ENCODE measurements around the gene CD53.

CD53 gene

GRCh38 chr1:110897681-110898080 is 24.7 kb downstream of the CD53 start:
- H3K27me3 ChIP-seq (ENCODE audit: control insufficient read depth in 1 of 2, insufficient read depth in 1 of 2, low read length in 2 of 2) = no peaks in the 10 kb centered on the region
- H2AK5ac ChIP-seq (ENCODE audit: low read length, severe bottlenecking) = no peak overlapping the region
- no peak overlapping the region for H2BK120ac ChIP-seq (ENCODE audit: low read depth, low read length)
- H2AFZ ChIP-seq (ENCODE audit: low read depth, low read length) = no peak overlapping the region
- no peaks in the 10 kb centered on the region for H3K9me3 ChIP-seq (ENCODE audit: control insufficient read depth, low read length)
- no peak overlapping the region for H3K23ac ChIP-seq (ENCODE audit: low read length in 2 of 2)
- no peaks in the 10 kb centered on the region for H3K36me3 ChIP-seq (ENCODE audit: control insufficient read depth in 1 of 2, insufficient read depth in 2 of 2, low read depth in 1 of 2, low read length in 2 of 2)
- H3K4me3 ChIP-seq (ENCODE audit: insufficient read depth in 1 of 2, low read depth in 1 of 2, low read length in 2 of 2) = no peak overlapping the region
- no peak overlapping the region for H3K4ac ChIP-seq (ENCODE audit: low read depth in 1 of 2, low read length in 2 of 2)
- no peak overlapping the region for H2BK5ac ChIP-seq (ENCODE audit: low read depth, low read length, poor library complexity, severe bottlenecking)
- 92% methylated on average over 2 of the region's 2 CpGs for WGBS
- H4K8ac ChIP-seq (ENCODE audit: low read length) = no peak overlapping the region
- H2BK15ac ChIP-seq (ENCODE audit: low read depth, poor library complexity, severe bottlenecking) = no peak overlapping the region
- no peak overlapping the region for H3K4me2 ChIP-seq (ENCODE audit: low read length, poor library complexity, severe bottlenecking)
- no peak overlapping the region for H4K91ac ChIP-seq (ENCODE audit: low read length)
- no peak overlapping the region for H3K18ac ChIP-seq (ENCODE audit: low read depth in 1 of 2, low read length in 2 of 2)
- no peak overlapping the region for H3K14ac ChIP-seq (ENCODE audit: low read length in 2 of 2)
- H3K27ac ChIP-seq (ENCODE audit: low read length, poor library complexity, severe bottlenecking) = no peak overlapping the region
- no peak overlapping the region for H2BK12ac ChIP-seq (ENCODE audit: low read length in 2 of 2)
- no peak for DNase-seq
- no peak overlapping the region for H3K9ac ChIP-seq (ENCODE audit: low read length)
- no peaks in the 10 kb centered on the region for H3K79me1 ChIP-seq (replicated peaks; ENCODE audit: low read length, poor library complexity, severe bottlenecking)
- H3K4me1 ChIP-seq (ENCODE audit: control insufficient read depth, insufficient read depth, low read depth, low read length) = no peaks in the 10 kb centered on the region

DNA sequence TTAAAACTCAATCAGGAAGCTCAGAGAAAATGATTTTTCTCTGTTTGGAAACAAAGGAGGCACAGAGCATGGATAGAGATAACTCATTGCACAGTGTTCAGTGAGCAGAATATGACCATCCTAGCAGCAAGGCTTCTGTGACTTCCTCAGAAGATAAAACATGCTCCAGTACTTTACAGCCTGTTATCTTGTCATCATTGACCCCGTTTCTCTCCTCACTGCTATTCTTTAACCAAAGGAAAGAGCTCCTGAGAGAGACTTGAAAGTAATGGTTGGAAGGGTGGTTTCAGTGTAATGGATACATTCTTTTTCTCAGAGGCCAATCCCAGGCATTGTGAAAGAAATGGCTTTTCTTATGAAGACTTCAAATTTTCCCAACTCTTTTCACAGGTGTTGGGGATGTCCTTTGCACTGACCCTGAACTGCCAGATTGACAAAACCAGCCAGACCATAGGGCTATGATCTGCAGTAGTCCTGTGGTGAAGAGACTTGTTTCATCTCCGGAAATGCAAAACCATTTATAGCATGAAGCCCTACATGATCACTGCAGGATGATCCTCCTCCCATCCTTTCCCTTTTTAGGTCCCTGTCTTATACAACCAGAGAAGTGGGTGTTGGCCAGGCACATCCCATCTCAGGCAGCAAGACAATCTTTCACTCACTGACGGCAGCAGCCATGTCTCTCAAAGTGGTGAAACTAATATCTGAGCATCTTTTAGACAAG is 25.9 kb downstream of the CD53 start:
- Histone ChIP-seq H4K8ac (ENCODE audit: low read length) (no peak overlapping the region), H2AK5ac (ENCODE audit: low read length, severe bottlenecking) (no peak overlapping the region), H3K79me1 (replicated peaks; ENCODE audit: low read length, poor library complexity, severe bottlenecking) (no peaks in the 10 kb centered on the region), H3K9ac (ENCODE audit: low read length) (no peak overlapping the region), H3K23ac (ENCODE audit: low read length in 2 of 2) (no peak overlapping the region), H3K14ac (ENCODE audit: low read length in 2 of 2) (no peak overlapping the region), H3K4ac (ENCODE audit: low read depth in 1 of 2, low read length in 2 of 2) (no peak overlapping the region), H3K27me3 (ENCODE audit: control insufficient read depth in 1 of 2, insufficient read depth in 1 of 2, low read length in 2 of 2) (no peaks in the 10 kb centered on the region), H3K4me2 (ENCODE audit: low read length, poor library complexity, severe bottlenecking) (no peak overlapping the region), H3K9me3 (ENCODE audit: control insufficient read depth, low read length) (no peaks in the 10 kb centered on the region), H3K4me3 (ENCODE audit: insufficient read depth in 1 of 2, low read depth in 1 of 2, low read length in 2 of 2) (no peak overlapping the region), H4K91ac (ENCODE audit: low read length) (no peak overlapping the region), H3K18ac (ENCODE audit: low read depth in 1 of 2, low read length in 2 of 2) (no peak overlapping the region), H2AFZ (ENCODE audit: low read depth, low read length) (no peak overlapping the region), H3K4me1 (ENCODE audit: control insufficient read depth, insufficient read depth, low read depth, low read length) (no peaks in the 10 kb centered on the region), H3K27ac (ENCODE audit: low read length, poor library complexity, severe bottlenecking) (no peak overlapping the region), H2BK15ac (ENCODE audit: low read depth, poor library complexity, severe bottlenecking) (no peak overlapping the region), H3K36me3 (ENCODE audit: control insufficient read depth in 1 of 2, insufficient read depth in 2 of 2, low read depth in 1 of 2, low read length in 2 of 2) (no peaks in the 10 kb centered on the region), H2BK5ac (ENCODE audit: low read depth, low read length, poor library complexity, severe bottlenecking) (no peak overlapping the region), H2BK120ac (ENCODE audit: low read depth, low read length) (no peak overlapping the region), H2BK12ac (ENCODE audit: low read length in 2 of 2) (no peak overlapping the region)
- no peak for DNase-seq
- 83% methylated on average over 2 of the region's 3 CpGs for WGBS

GRCh38 chr1:110899458-110899843 is 26.5 kb downstream of the CD53 start:
- no peak overlapping the region for H4K8ac ChIP-seq (ENCODE audit: low read length)

GRCh38 chr1:110902820-110903463 is 30.0 kb downstream of the CD53 start:
- no peak overlapping the region for H4K91ac ChIP-seq (ENCODE audit: low read length)
- 75% methylated on average over 5 of the region's 6 CpGs for WGBS
- H3K4me3 ChIP-seq (ENCODE audit: insufficient read depth in 1 of 2, low read depth in 1 of 2, low read length in 2 of 2) = no peak overlapping the region
- H3K27ac ChIP-seq (ENCODE audit: low read length, poor library complexity, severe bottlenecking) = no peak overlapping the region
- H2AFZ ChIP-seq (ENCODE audit: low read depth, low read length) = no peak overlapping the region
- no peak overlapping the region for H2BK5ac ChIP-seq (ENCODE audit: low read depth, low read length, poor library complexity, severe bottlenecking)
- DNase-seq = no peak
- H2BK15ac ChIP-seq (ENCODE audit: low read depth, poor library complexity, severe bottlenecking) = no peak overlapping the region
- H3K36me3 ChIP-seq (ENCODE audit: control insufficient read depth in 1 of 2, insufficient read depth in 2 of 2, low read depth in 1 of 2, low read length in 2 of 2) = no peaks in the 10 kb centered on the region
- H3K79me1 ChIP-seq (replicated peaks; ENCODE audit: low read length, poor library complexity, severe bottlenecking) = no peaks in the 10 kb centered on the region
- H2BK120ac ChIP-seq (ENCODE audit: low read depth, low read length) = no peak overlapping the region
- no peaks in the 10 kb centered on the region for H3K9me3 ChIP-seq (ENCODE audit: control insufficient read depth, low read length)
- no peak overlapping the region for H3K4ac ChIP-seq (ENCODE audit: low read depth in 1 of 2, low read length in 2 of 2)
- H3K4me2 ChIP-seq (ENCODE audit: low read length, poor library complexity, severe bottlenecking) = no peak overlapping the region
- no peak overlapping the region for H3K23ac ChIP-seq (ENCODE audit: low read length in 2 of 2)
- H2BK12ac ChIP-seq (ENCODE audit: low read length in 2 of 2) = no peak overlapping the region
- H3K18ac ChIP-seq (ENCODE audit: low read depth in 1 of 2, low read length in 2 of 2) = no peak overlapping the region
- no peak overlapping the region for H3K9ac ChIP-seq (ENCODE audit: low read length)
- H2AK5ac ChIP-seq (ENCODE audit: low read length, severe bottlenecking) = no peak overlapping the region
- no peak overlapping the region for H4K8ac ChIP-seq (ENCODE audit: low read length)
- H3K4me1 ChIP-seq (ENCODE audit: control insufficient read depth, insufficient read depth, low read depth, low read length) = no peaks in the 10 kb centered on the region
- no peaks in the 10 kb centered on the region for H3K27me3 ChIP-seq (ENCODE audit: control insufficient read depth in 1 of 2, insufficient read depth in 1 of 2, low read length in 2 of 2)
- H3K14ac ChIP-seq (ENCODE audit: low read length in 2 of 2) = no peak overlapping the region

More at GRCh38 chr1:110899458-110899843, 26.5 kb downstream of the CD53 start:
- Histone ChIP-seq H3K36me3 (ENCODE audit: control insufficient read depth in 1 of 2, insufficient read depth in 2 of 2, low read depth in 1 of 2, low read length in 2 of 2) (no peaks in the 10 kb centered on the region), H3K4ac (ENCODE audit: low read depth in 1 of 2, low read length in 2 of 2) (no peak overlapping the region), H3K14ac (ENCODE audit: low read length in 2 of 2) (no peak overlapping the region), H3K27me3 (ENCODE audit: control insufficient read depth in 1 of 2, insufficient read depth in 1 of 2, low read length in 2 of 2) (no peaks in the 10 kb centered on the region), H3K4me2 (ENCODE audit: low read length, poor library complexity, severe bottlenecking) (no peak overlapping the region), H2AFZ (ENCODE audit: low read depth, low read length) (no peak overlapping the region), H3K79me1 (replicated peaks; ENCODE audit: low read length, poor library complexity, severe bottlenecking) (no peaks in the 10 kb centered on the region), H3K4me3 (ENCODE audit: insufficient read depth in 1 of 2, low read depth in 1 of 2, low read length in 2 of 2) (no peak overlapping the region), H3K23ac (ENCODE audit: low read length in 2 of 2) (no peak overlapping the region), H2BK120ac (ENCODE audit: low read depth, low read length) (no peak overlapping the region), H3K18ac (ENCODE audit: low read depth in 1 of 2, low read length in 2 of 2) (no peak overlapping the region), H2BK12ac (ENCODE audit: low read length in 2 of 2) (no peak overlapping the region), H2AK5ac (ENCODE audit: low read length, severe bottlenecking) (no peak overlapping the region), H3K27ac (ENCODE audit: low read length, poor library complexity, severe bottlenecking) (no peak overlapping the region), H3K9me3 (ENCODE audit: control insufficient read depth, low read length) (no peaks in the 10 kb centered on the region), H3K9ac (ENCODE audit: low read length) (no peak overlapping the region), H2BK5ac (ENCODE audit: low read depth, low read length, poor library complexity, severe bottlenecking) (no peak overlapping the region), H4K91ac (ENCODE audit: low read length) (no peak overlapping the region), H3K4me1 (ENCODE audit: control insufficient read depth, insufficient read depth, low read depth, low read length) (no peaks in the 10 kb centered on the region), H2BK15ac (ENCODE audit: low read depth, poor library complexity, severe bottlenecking) (no peak overlapping the region)
- WGBS = 54% methylated on average over 1 of the region's 1 CpG
- DNase-seq = no peak
